ENCODE results near the gene UST. TPM values are rescaled to one million over a fixed set of nuclear protein-coding genes. Genes with fewer than 3 reads are reported as not detected.
A peak's percentile ranks its signal among the peaks of the same experiment; 100 is the strongest.

Gene UST
- total RNA-seq, 1 experiment from 2014 or later: 32.1 TPM

DNA sequence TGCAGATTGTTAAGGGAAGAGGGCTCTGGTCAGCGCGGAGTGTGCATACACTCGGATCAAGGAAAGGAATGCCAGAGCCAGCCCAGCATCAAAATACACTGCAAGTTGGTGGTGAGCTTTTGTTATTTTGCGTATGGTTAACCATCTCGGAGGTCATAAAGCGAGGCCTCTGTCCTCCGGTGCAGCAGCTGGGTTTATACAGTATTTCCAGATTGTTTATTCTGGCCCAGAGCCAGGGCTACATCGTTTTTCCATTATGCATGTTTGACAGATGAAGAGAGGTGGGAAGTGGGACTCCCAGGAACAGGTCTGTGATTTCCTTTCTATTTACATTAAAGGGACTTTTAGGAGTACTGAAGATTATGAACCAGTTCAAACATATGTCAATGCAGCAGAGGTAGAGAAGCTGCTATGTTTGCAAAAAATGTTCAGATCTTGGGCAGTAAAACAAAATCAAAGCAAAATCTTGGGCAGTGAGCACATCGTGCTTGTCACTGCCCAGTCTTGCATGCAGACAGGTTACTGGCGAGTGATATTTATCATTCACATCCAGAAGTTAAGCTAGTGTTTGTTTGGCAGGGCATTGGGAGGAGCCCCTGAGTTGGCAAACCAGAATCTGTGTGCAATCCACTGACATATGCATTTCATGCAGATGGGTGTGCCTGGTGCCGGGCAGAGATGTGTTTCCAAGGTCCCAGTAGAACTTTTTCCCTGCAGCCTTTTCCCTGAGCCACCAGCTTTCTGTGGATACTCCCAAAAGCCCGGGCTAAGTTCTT is 314.3 kb downstream of the UST start:
- DNase-seq (ENCODE audit: low spot score): no peak
- Mint-ChIP-seq H3K4me3 (no peak overlapping the region), H3K4me1 (peaks cover 23% of the 10 kb centered on the region), H3K27me3 (ENCODE audit: low read depth) (no peaks in the 10 kb centered on the region), H3K27ac (peak overlapping the region; percentile 41; the same call in 1 of the 2 replicates), H3K36me3 (no peaks in the 10 kb centered on the region), H3K9me3 (no peaks in the 10 kb centered on the region)
- no peak for TF ChIP-seq SMAD4 (CRISPR knock-in tag; IDR thresholded peaks at IDR 0.05)
- no peak for TF ChIP-seq ZNF416 (CRISPR knock-in tag; IDR thresholded peaks at IDR 0.05)
- no peak for ATAC-seq
- POLR2A ChIA-PET: no interaction called here
- CTCF ChIA-PET: interaction anchor here (0.6 to 1.6 kb wide), 3 partner anchors 21 to 596 kb away, joined by 3 to 5 read pairs (median 3); no protein-coding TSS in a partner anchor

DNA sequence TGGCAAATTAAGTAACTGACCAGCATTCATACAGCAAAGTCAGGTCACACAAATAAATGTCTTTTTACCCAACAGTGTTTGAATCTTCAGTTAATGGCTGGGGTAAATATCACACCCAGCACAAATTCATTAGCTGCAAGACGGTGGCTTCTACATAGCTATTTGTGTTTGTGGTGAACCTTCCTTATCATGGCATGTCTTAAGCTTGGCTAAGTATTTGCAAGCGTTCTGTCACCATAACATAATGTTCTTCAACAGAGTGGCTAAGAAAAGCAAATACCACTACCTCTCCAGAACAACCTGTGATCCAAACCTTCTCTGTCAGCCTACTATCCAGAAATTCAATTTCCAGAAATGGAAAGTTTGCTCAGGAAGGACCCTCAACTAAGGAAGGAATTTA is 315.1 kb downstream of the UST start:
- POLR2A ChIA-PET: no interaction called here
- TF ChIP-seq MYBL2 (CRISPR knock-in tag; IDR thresholded peaks at IDR 0.05) (no peak), TP53 (CRISPR knock-in tag; IDR thresholded peaks at IDR 0.05) (no peak), CREB1 (CRISPR knock-in tag; IDR thresholded peaks at IDR 0.05) (no peak), NFE2L1 (CRISPR knock-in tag; IDR thresholded peaks at IDR 0.05) (no peak), OVOL2 (CRISPR knock-in tag; IDR thresholded peaks at IDR 0.05; ENCODE audit: borderline replicate concordance) (no peak), NR2C2 (CRISPR knock-in tag; IDR thresholded peaks at IDR 0.05) (no peak), ATF1 (CRISPR knock-in tag; IDR thresholded peaks at IDR 0.05) (no peak), SP1 (CRISPR knock-in tag; conservative IDR thresholded peaks at IDR 0.05) (no peak), TEAD4 (CRISPR knock-in tag; IDR thresholded peaks at IDR 0.05) (no peak)
- TF ChIP-seq, protein P1, sequence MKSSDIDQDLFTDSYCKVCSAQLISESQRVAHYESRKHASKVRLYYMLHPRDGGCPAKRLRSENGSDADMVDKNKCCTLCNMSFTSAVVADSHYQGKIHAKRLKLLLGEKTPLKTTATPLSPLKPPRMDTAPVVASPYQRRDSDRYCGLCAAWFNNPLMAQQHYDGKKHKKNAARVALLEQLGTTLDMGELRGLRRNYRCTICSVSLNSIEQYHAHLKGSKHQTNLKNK (CRISPR knock-in tag; IDR thresholded peaks at IDR 0.05): no peak
- TF ChIP-seq, protein P2, sequence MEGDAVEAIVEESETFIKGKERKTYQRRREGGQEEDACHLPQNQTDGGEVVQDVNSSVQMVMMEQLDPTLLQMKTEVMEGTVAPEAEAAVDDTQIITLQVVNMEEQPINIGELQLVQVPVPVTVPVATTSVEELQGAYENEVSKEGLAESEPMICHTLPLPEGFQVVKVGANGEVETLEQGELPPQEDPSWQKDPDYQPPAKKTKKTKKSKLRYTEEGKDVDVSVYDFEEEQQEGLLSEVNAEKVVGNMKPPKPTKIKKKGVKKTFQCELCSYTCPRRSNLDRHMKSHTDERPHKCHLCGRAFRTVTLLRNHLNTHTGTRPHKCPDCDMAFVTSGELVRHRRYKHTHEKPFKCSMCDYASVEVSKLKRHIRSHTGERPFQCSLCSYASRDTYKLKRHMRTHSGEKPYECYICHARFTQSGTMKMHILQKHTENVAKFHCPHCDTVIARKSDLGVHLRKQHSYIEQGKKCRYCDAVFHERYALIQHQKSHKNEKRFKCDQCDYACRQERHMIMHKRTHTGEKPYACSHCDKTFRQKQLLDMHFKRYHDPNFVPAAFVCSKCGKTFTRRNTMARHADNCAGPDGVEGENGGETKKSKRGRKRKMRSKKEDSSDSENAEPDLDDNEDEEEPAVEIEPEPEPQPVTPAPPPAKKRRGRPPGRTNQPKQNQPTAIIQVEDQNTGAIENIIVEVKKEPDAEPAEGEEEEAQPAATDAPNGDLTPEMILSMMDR (IDR thresholded peaks at IDR 0.05): no peak
- TF ChIP-seq, protein P3, sequence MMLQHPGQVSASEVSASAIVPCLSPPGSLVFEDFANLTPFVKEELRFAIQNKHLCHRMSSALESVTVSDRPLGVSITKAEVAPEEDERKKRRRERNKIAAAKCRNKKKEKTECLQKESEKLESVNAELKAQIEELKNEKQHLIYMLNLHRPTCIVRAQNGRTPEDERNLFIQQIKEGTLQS (CRISPR knock-in tag; conservative IDR thresholded peaks at IDR 0.05): no peak
- TF ChIP-seq, protein P4, sequence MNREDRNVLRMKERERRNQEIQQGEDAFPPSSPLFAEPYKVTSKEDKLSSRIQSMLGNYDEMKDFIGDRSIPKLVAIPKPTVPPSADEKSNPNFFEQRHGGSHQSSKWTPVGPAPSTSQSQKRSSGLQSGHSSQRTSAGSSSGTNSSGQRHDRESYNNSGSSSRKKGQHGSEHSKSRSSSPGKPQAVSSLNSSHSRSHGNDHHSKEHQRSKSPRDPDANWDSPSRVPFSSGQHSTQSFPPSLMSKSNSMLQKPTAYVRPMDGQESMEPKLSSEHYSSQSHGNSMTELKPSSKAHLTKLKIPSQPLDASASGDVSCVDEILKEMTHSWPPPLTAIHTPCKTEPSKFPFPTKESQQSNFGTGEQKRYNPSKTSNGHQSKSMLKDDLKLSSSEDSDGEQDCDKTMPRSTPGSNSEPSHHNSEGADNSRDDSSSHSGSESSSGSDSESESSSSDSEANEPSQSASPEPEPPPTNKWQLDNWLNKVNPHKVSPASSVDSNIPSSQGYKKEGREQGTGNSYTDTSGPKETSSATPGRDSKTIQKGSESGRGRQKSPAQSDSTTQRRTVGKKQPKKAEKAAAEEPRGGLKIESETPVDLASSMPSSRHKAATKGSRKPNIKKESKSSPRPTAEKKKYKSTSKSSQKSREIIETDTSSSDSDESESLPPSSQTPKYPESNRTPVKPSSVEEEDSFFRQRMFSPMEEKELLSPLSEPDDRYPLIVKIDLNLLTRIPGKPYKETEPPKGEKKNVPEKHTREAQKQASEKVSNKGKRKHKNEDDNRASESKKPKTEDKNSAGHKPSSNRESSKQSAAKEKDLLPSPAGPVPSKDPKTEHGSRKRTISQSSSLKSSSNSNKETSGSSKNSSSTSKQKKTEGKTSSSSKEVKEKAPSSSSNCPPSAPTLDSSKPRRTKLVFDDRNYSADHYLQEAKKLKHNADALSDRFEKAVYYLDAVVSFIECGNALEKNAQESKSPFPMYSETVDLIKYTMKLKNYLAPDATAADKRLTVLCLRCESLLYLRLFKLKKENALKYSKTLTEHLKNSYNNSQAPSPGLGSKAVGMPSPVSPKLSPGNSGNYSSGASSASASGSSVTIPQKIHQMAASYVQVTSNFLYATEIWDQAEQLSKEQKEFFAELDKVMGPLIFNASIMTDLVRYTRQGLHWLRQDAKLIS (CRISPR knock-in tag; IDR thresholded peaks at IDR 0.05; ENCODE audit: borderline replicate concordance): no peak
- Mint-ChIP-seq H3K4me1 (peaks cover 23% of the 10 kb centered on the region), H3K4me3 (no peak overlapping the region), H3K36me3 (no peaks in the 10 kb centered on the region), H3K27me3 (ENCODE audit: low read depth) (no peaks in the 10 kb centered on the region), H3K9me3 (no peaks in the 10 kb centered on the region), H3K27ac (no peak overlapping the region)
- ATAC-seq: no peak
- DNase-seq (ENCODE audit: low spot score): no peak
- CTCF ChIA-PET: interaction anchor here (0.8 to 1.6 kb wide), 2 partner anchors 20 to 370 kb away, joined by 3 to 5 read pairs; no protein-coding TSS in a partner anchor

DNA sequence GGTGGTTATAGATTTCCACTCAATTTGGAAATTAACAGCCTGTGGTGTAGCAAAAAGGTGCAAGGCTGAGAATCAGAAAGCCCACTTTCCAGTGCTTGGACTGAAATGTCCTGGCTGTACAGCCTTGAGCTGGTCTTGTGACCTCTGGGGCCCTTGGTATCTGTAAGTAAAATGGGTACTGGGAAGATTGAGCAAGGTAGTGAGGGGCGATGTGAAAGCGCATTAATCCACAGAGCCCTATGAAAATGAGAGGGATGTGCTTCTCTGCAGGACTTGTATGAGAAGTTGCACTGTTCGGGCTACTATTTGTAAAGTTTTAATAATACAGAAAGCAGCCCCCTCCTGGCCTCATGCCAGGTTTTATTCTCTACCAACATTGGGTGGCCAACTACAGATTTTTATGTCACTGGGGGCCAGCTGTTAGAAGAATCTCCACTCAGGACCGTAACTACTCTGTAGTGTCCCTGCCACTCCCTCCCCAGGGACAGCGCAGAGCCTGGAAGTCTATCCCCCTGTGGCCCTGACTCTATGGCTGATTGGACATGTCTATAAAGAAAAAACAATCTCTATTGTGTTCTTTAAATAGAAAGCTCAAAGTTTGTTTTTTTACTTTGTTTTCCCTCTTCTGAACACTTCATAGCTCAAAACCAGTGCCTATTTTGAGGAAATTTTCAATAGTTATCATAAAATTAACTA is 316.0 kb downstream of the UST start:
- POLR2A ChIA-PET: no interaction called here
- no peak overlapping the region for H3K27ac Mint-ChIP-seq
- DNase-seq (ENCODE audit: low spot score) (no peak), ATAC-seq (no peak)
- H3K27me3 Mint-ChIP-seq (ENCODE audit: low read depth): no peaks in the 10 kb centered on the region
- no peak overlapping the region for H3K4me3 Mint-ChIP-seq
- H3K9me3 Mint-ChIP-seq: no peaks in the 10 kb centered on the region
- H3K36me3 Mint-ChIP-seq: no peaks in the 10 kb centered on the region
- CTCF ChIA-PET: no interaction called here
- H3K4me1 Mint-ChIP-seq: peaks cover 23% of the 10 kb centered on the region
- TF ChIP-seq, protein P5, sequence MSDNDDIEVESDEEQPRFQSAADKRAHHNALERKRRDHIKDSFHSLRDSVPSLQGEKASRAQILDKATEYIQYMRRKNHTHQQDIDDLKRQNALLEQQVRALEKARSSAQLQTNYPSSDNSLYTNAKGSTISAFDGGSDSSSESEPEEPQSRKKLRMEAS (CRISPR knock-in tag; IDR thresholded peaks at IDR 0.05): no peak
- TF ChIP-seq, protein P6, sequence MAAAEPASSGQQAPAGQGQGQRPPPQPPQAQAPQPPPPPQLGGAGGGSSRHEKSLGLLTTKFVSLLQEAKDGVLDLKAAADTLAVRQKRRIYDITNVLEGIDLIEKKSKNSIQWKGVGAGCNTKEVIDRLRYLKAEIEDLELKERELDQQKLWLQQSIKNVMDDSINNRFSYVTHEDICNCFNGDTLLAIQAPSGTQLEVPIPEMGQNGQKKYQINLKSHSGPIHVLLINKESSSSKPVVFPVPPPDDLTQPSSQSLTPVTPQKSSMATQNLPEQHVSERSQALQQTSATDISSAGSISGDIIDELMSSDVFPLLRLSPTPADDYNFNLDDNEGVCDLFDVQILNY (CRISPR knock-in tag; IDR thresholded peaks at IDR 0.05): no peak
- TF ChIP-seq, protein P7, sequence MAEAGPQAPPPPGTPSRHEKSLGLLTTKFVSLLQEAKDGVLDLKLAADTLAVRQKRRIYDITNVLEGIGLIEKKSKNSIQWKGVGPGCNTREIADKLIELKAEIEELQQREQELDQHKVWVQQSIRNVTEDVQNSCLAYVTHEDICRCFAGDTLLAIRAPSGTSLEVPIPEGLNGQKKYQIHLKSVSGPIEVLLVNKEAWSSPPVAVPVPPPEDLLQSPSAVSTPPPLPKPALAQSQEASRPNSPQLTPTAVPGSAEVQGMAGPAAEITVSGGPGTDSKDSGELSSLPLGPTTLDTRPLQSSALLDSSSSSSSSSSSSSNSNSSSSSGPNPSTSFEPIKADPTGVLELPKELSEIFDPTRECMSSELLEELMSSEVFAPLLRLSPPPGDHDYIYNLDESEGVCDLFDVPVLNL (CRISPR knock-in tag; IDR thresholded peaks at IDR 0.05; ENCODE audit: borderline replicate concordance, low read depth): no peak
- TF ChIP-seq, protein P8, sequence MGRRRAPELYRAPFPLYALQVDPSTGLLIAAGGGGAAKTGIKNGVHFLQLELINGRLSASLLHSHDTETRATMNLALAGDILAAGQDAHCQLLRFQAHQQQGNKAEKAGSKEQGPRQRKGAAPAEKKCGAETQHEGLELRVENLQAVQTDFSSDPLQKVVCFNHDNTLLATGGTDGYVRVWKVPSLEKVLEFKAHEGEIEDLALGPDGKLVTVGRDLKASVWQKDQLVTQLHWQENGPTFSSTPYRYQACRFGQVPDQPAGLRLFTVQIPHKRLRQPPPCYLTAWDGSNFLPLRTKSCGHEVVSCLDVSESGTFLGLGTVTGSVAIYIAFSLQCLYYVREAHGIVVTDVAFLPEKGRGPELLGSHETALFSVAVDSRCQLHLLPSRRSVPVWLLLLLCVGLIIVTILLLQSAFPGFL (CRISPR knock-in tag; IDR thresholded peaks at IDR 0.05; ENCODE audit: borderline replicate concordance): no peak

All from WTC11 (cell line).